HG03159 (cell line): ENCODE data around the gene IQCC.

ENCODE experiments used
- ATAC-seq: cut with Tn5 transposase; IDR thresholded peaks from one replicate; pipeline ENCODE4 v1.9.1; 2021; ENCODE audit warnings: mild to moderate bottlenecking, moderate library complexity; ENCODE audit not compliant: unreplicated experiment

Gene IQCC

GRCh38 chr1:32221980-32222755 is 16.7 kb downstream of the IQCC start, which contains the start of the genes EIF3I and TMEM234:
Gene EIF3I, plus strand, starts transcription at chr1:32222407. Its CDS starts 35 bp downstream, at chr1:32222442.
Gene TMEM234, minus strand, starts transcription at chr1:32222353. Its CDS starts 31 bp downstream, at chr1:32222322.
- peak; percentile 93 for ATAC-seq

- ATAC-seq, result no peak
Observed at GRCh38 chr1:32223683-32224082, 18.2 kb downstream of the IQCC start.

GRCh38 chr1:32224285-32224684 is 18.8 kb downstream of the IQCC start:
- ATAC-seq, result no peak

- no peak for ATAC-seq
Observed at GRCh38 chr1:32228771-32229170, 23.3 kb downstream of the IQCC start.

- no peak for ATAC-seq
Observed at GRCh38 chr1:32231843-32232432, 26.5 kb downstream of the IQCC start.

- ATAC-seq, result no peak
Observed at GRCh38 chr1:32232558-32233304, 27.3 kb downstream of the IQCC start.

GRCh38 chr1:32234792-32235191 is 29.3 kb downstream of the IQCC start:
- ATAC-seq, result no peak

- no peak for ATAC-seq
Observed at GRCh38 chr1:32239337-32239736, 33.9 kb downstream of the IQCC start.

GRCh38 chr1:32239790-32240139 is 34.3 kb downstream of the IQCC start:
- ATAC-seq, result no peak

- no peak for ATAC-seq
Observed at GRCh38 chr1:32240140-32240951, 34.9 kb downstream of the IQCC start.

GRCh38 chr1:32241001-32241763 is 35.7 kb downstream of the IQCC start:
- ATAC-seq, result no peak

GRCh38 chr1:32242341-32242851 is 36.9 kb downstream of the IQCC start:
- no peak for ATAC-seq

GRCh38 chr1:32246888-32247273 is 41.4 kb downstream of the IQCC start, which contains the start of gene FAM167B:
Gene FAM167B, plus strand, starts transcription at chr1:32247222. Its CDS starts 200 bp downstream, at chr1:32247422.
- no peak for ATAC-seq

GRCh38 chr1:32247452-32247851 is 42.0 kb downstream of the IQCC start:
- no peak for ATAC-seq

- ATAC-seq, result no peak
Observed at GRCh38 chr1:32247983-32248889, 42.8 kb downstream of the IQCC start.

- ATAC-seq, result peak; percentile 51
Observed at GRCh38 chr1:32249831-32250525, 44.5 kb downstream of the IQCC start.

- no peak for ATAC-seq
Observed at GRCh38 chr1:32250893-32251716, 45.6 kb downstream of the IQCC start, which contains the start of gene LCK. Gene LCK, plus strand, starts transcription at chr1:32251265. Its CDS starts 23,065 bp downstream, at chr1:32274330.
